HG03108 (cell line): ENCODE results near the gene F2RL2.

Source experiments
- ATAC-seq: cut with Tn5 transposase; IDR thresholded peaks from one replicate; pipeline ENCODE4 v1.9.1; 2021; ENCODE audit warnings: moderate library complexity; ENCODE audit not compliant: unreplicated experiment

The F2RL2 gene

GRCh38 chr5:76622973-76623596 is at the start of gene F2RL2:
Gene F2RL2, minus strand, starts transcription at chr5:76623403. Its CDS starts 173 bp downstream, at chr5:76623230.
- ATAC-seq = no peak

GRCh38 chr5:76672242-76672641 is 49.0 kb upstream of the F2RL2 start:
- ATAC-seq = no peak

GRCh38 chr5:76670508-76670907 is 47.3 kb upstream of the F2RL2 start:
- no peak for ATAC-seq

- no peak for ATAC-seq
These were observed 46.0 kb upstream of the F2RL2 start for GRCh38 chr5:76669245-76669644.

GRCh38 chr5:76667495-76667894 is 44.3 kb upstream of the F2RL2 start:
- no peak for ATAC-seq

- peak; percentile 49 for ATAC-seq
These were observed 40.9 kb upstream of the F2RL2 start for GRCh38 chr5:76664079-76664478.

GRCh38 chr5:76663573-76663972 is 40.4 kb upstream of the F2RL2 start:
- no peak for ATAC-seq

GRCh38 chr5:76662521-76662920 is 39.3 kb upstream of the F2RL2 start:
- no peak for ATAC-seq

- ATAC-seq = no peak
These were observed 37.2 kb upstream of the F2RL2 start for GRCh38 chr5:76660360-76660759.

- no peak for ATAC-seq
These were observed 34.6 kb upstream of the F2RL2 start for GRCh38 chr5:76657683-76658311.

GRCh38 chr5:76657091-76657490 is 33.9 kb upstream of the F2RL2 start:
- ATAC-seq = no peak

- ATAC-seq = no peak
These were observed 29.7 kb upstream of the F2RL2 start for GRCh38 chr5:76652809-76653414.

GRCh38 chr5:76649140-76649539 is 25.9 kb upstream of the F2RL2 start:
- no peak for ATAC-seq

- no peak for ATAC-seq
These were observed 20.2 kb upstream of the F2RL2 start for GRCh38 chr5:76643371-76643770.

GRCh38 chr5:76642390-76643040 is 19.3 kb upstream of the F2RL2 start:
- no peak for ATAC-seq

- no peak for ATAC-seq
These were observed 18.4 kb upstream of the F2RL2 start for GRCh38 chr5:76641514-76642120.

- ATAC-seq = no peak
These were observed 15.3 kb upstream of the F2RL2 start for GRCh38 chr5:76638479-76638878.

- ATAC-seq = no peak
These were observed 14.3 kb upstream of the F2RL2 start for GRCh38 chr5:76637490-76637889.

- ATAC-seq = no peak
These were observed 11.5 kb upstream of the F2RL2 start for GRCh38 chr5:76634661-76635060.

- no peak for ATAC-seq
These were observed 3.5 kb upstream of the F2RL2 start for GRCh38 chr5:76626738-76627137.

- ATAC-seq = no peak
These were observed 2.0 kb upstream of the F2RL2 start for GRCh38 chr5:76625087-76625815.
